ENCODE data around the gene SHE.

DNA sequence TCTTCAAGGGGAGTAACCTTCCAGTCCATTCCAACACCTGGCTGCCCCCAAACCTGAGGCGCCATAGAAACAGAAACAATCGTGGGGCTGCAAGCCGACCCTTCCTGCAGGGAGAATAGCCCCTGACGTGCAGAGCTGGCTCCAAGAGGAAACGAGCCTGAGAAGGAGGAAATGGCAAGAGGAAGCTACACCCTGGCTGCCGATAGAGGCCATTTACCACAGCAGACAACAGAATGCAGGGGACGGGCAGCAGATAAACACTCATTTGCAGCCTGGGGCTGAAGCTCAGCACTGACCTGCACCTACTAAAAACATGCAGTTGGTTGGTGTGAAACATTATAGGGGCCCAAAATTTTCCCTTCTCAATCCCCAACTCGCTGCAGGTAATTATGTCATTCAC lies 8.9 kb downstream of the SHE start:
- no peak for TF ChIP-seq CTCF (conservative IDR thresholded peaks at IDR 0.05; ENCODE audit: low read length)
- no peak for TF ChIP-seq EZH2phosphoT487 (IDR thresholded peaks at IDR 0.05; ENCODE audit: borderline replicate concordance, low read depth, low read length)

All from OCI-LY7 (cell line).